HG02885 (cell line): ENCODE results near the gene OR6P1.

Experiments used
- ATAC-seq: cut with Tn5 transposase; IDR thresholded peaks from one replicate; pipeline ENCODE4 v1.9.1; 2021; ENCODE audit warnings: mild to moderate bottlenecking; ENCODE audit not compliant: unreplicated experiment, poor library complexity

The OR6P1 gene, protein sequence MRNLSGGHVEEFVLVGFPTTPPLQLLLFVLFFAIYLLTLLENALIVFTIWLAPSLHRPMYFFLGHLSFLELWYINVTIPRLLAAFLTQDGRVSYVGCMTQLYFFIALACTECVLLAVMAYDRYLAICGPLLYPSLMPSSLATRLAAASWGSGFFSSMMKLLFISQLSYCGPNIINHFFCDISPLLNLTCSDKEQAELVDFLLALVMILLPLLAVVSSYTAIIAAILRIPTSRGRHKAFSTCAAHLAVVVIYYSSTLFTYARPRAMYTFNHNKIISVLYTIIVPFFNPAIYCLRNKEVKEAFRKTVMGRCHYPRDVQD

GRCh38 chr1:158570480-158570879, at the start of gene OR6P1:
Gene OR6P1 (minus strand): TSS chr1:158570580. CDS start chr1:158563604, 6,976 bp downstream.
- ATAC-seq = no peak

DNA sequence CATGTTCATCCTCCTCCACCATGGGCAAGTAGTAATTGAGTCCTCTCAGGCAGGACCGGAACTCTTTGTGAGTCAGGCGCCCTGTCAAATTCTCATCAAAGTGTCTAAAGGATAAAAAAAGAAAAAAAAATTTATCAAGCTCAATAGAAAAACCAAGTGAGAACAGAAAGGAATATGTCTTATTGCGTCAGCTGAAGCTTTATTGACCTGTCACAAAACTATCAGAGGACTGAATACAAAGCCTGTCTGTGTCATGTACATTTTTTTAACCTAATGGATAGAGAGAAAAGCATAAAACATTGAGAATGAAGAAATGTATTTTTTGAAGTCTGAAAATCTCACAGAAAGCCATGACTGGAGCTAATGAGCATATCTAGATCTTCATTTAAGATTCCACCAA, 43.4 kb upstream of the OR6P1 start:
- ATAC-seq = no peak

DNA sequence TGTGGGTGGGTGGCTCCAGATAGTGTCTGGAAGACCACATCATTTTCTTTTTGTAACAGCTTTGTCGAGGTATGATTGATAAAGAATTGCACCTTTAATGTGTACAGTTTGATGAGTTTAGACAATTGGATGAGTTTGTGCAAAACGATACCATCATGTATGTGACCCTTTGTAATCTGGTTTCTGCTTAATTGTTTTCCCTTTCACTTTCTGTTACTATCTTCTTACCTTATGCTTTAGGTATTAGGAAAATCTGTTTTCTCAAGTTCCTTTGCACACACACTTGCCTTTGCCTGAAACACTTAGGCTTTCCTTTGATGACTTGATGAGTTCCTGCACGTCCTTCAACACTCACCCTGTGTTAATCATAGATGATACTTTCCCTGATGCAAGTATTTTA, 41.5 kb upstream of the OR6P1 start:
- peak; percentile 55 for ATAC-seq

GRCh38 chr1:158607296-158607695, 36.9 kb upstream of the OR6P1 start:
- no peak for ATAC-seq

DNA sequence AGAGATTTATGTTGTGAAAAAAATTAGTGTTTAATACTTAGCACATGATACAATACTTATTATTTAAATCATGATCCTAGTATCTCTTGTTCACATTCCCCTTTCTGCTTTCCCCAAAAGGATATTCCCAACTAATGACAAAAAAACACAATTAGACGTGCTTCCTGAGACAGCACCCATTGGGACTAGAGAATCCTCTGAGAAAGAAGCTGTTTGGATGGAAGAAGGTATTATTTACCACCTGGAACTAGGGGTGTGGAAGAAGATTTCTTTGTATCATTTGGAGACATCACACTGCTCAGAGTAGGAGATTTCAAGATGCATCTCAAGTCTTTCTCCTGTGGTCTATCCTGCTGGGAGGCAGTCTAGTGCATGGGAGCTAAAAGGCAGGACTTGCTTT, 34.6 kb upstream of the OR6P1 start, which contains the start of gene OR10Z1:
TSS of gene OR10Z1 (plus strand) at position 301 of the 400 bp plus-strand sequence. CDS start 1,171 bp downstream, outside the sequence.
- no peak for ATAC-seq

DNA sequence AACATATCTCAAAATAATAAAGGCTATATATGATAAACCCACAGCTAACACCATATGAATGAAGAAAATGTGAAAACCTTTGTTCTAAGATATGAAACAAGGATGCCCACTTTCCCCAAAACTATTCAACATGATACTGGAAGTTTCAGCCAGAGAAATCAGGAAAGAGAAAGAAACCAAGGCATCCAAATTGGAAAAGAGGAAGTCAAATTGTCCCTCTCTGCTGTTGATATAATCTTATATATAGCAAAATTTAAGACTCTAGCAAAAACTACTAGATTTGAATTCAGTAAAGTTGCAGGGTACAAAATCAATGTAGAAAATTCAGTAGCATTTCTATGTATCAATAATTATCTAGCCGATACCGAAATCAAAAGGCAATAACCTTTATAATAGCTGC, 30.4 kb upstream of the OR6P1 start:
- ATAC-seq = no peak

- ATAC-seq = no peak
Observed at GRCh38 chr1:158586942-158587341, 16.6 kb upstream of the OR6P1 start.

DNA sequence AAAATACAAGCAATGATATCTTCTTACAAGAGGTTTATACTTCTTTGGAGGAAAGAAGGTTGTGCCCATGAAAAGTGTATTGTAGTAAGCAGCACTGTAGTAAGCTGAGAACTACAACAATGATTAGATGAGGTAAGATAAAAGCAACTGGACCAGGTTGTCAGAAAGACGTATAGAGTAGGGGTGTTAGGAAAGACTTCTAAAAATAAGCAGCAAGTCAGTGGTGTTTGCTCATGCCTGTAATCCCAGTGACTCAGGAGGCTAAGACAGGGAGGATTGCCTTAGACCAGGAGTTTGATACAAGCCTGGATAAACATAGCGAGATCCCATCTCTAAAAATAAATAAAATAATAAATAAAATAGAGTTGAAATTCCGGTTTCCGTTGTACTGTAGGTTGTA, 13.6 kb upstream of the OR6P1 start:
- no peak for ATAC-seq

- ATAC-seq = no peak
Observed at GRCh38 chr1:158579733-158580132, 9.4 kb upstream of the OR6P1 start, which contains the start of gene OR10X1. Gene OR10X1 (minus strand): TSS chr1:158579899. CDS start chr1:158579899, 0 bp downstream.

DNA sequence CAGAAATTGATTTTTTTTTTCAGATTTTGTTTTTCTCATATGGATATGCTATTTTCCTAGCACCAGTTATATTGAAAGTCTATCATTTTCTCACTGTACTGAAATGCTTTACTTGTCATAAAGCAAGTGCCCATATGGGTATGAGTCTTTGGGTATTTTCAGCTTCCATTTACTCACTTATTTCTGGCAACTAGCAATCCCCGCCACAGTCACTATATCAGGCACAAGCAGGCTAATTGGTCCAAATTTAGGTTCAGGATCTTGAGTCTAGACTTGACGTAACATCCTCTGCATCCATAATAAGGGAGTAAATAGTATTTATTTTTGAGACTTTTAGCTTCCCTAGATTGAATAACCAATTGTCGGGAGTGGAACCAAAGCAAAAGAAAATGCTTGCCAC, 7.2 kb upstream of the OR6P1 start:
- no peak for ATAC-seq

GRCh38 chr1:158572226-158572625, 1.8 kb upstream of the OR6P1 start:
- no peak for ATAC-seq

DNA sequence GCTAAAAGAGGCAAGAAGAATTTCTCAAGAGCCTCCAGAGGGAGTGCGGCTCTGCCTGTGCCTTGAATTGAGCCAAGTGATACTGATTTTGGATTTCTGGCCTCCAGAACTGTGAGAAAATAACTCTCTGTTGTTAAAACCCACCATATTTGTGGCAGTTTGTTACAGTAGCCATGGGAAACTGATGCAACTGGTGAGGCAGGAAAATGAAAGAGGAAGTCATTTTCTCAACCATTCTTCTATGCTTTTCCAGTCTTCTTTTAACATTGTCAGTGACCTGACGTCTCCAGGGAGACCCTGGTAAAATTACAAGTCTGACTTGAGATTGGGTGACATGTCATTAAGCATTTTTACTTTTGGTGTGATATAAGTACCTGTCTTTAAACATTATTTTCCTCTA, 5.8 kb downstream of the OR6P1 start:
- no peak for ATAC-seq

DNA sequence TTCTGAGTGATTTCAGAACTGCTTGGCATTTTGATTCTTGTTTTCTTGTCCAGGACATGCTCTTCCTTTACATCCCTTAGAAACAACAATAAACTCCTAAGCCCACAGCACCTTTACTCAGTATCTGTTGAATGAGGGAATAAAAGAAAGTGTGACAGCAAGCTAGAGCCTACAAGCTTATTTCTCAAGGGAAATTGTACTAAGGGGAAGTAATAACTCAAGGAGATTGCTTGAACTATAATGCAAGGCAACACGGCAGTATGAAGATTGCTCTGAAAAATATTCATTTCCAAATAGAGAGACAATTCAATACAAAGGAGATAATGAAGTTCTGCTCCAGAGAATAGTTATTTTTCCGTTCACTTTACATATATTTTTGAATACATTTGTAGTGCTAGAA, 6.5 kb downstream of the OR6P1 start:
- ATAC-seq = no peak

GRCh38 chr1:158559696-158560095, 10.7 kb downstream of the OR6P1 start:
- no peak for ATAC-seq

GRCh38 chr1:158554352-158554751, 16.0 kb downstream of the OR6P1 start, which contains the start of gene OR6Y1:
Gene OR6Y1 (minus strand): TSS chr1:158554405. CDS start chr1:158548105, 6,300 bp downstream.
- ATAC-seq = no peak

DNA sequence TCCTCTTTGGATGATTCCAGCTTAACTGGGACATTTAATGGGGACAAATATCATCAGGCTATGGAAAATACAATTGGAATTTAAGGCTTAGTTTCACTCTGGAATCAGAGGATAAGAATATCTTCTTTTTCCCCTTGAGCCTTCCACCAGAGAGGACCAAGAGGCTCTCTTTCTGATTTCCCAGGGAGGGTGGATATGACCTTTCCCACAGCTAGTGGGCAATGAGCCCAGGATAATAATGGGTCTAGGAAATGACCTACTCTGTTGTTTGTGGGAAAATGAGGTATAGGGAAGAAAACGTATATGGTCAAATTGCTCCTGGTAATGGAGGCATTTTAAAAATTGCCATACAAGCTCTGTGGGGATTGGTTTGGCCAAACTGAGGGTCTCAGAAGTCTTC, 18.1 kb downstream of the OR6P1 start:
- ATAC-seq = no peak

GRCh38 chr1:158547533-158547932, 22.8 kb downstream of the OR6P1 start:
- no peak for ATAC-seq

- no peak for ATAC-seq
Observed at GRCh38 chr1:158537609-158538008, 32.8 kb downstream of the OR6P1 start.

- ATAC-seq = no peak
Observed at GRCh38 chr1:158534496-158534895, 35.9 kb downstream of the OR6P1 start.

GRCh38 chr1:158527190-158527815, 43.1 kb downstream of the OR6P1 start:
- no peak for ATAC-seq

- ATAC-seq = no peak
Observed at GRCh38 chr1:158521666-158522058, 48.7 kb downstream of the OR6P1 start.
